Brain microvascular endothelial cell (primary cell): ENCODE measurements around the gene SAMD14.

ENCODE experiments used
- DNase-seq: peaks from one replicate; pipeline ENCODE4 v3.0.0-alpha.2; 2020
- H3K27ac ChIP-seq: fragments of 250-450 bp; sonication (Bioruptor Pico); 2 replicates; pipeline ENCODE4 v1.5.1; 2020; ENCODE audit warnings: mild to moderate bottlenecking, moderate library complexity
- H3K27me3 ChIP-seq: fragments of 250-450 bp; sonication (Bioruptor Pico); replicated peaks from 2 replicates; pipeline ENCODE4 v1.5.1; 2020; ENCODE audit warnings: mild to moderate bottlenecking
- H3K36me3 ChIP-seq: fragments of 250-450 bp; sonication (Bioruptor Pico); replicated peaks from 2 replicates; pipeline ENCODE4 v1.5.1; 2020; ENCODE audit warnings: mild to moderate bottlenecking
- H3K4me3 ChIP-seq: 2 replicates; pipeline ENCODE4 v1.5.1; 2011; ENCODE audit warnings: low read depth, mild to moderate bottlenecking, control low read depth, low read length, moderate library complexity
- CTCF ChIP-seq: IDR thresholded peaks from 2 replicates; pipeline ENCODE4 v1.5.1; 2011; ENCODE audit warnings: low read depth, mild to moderate bottlenecking, moderate library complexity, low read length, control low read depth, inconsistent platforms; ENCODE audit errors: missing control alignments
- in situ Hi-C: cut with HindIII; loops from 2 replicates; pipeline ENCODE4 v1.10.0; 2017; ENCODE audit warnings: low sequenced_read_pairs, low pct_ligation_motif_present

Gene SAMD14

GRCh38 chr17:50088952-50089825, 40.8 kb downstream of the SAMD14 start:
- Histone ChIP-seq H3K4me3 (no peak overlapping the region), H3K27ac (no peak overlapping the region), H3K27me3 (no peaks in the 10 kb centered on the region), H3K36me3 (peaks cover 61% of the 10 kb centered on the region)
- no peak for DNase-seq
- no peak for TF ChIP-seq CTCF
- in situ Hi-C loops = no loop called here

GRCh38 chr17:50087912-50088405, 42.0 kb downstream of the SAMD14 start:
- Histone ChIP-seq H3K4me3 (no peak overlapping the region), H3K27me3 (no peaks in the 10 kb centered on the region), H3K27ac (no peak overlapping the region), H3K36me3 (peaks cover 67% of the 10 kb centered on the region)
- no peak for TF ChIP-seq CTCF
- DNase-seq = no peak
- in situ Hi-C loops = no loop called here

GRCh38 chr17:50087246-50087911, 42.6 kb downstream of the SAMD14 start:
- in situ Hi-C loops = no loop called here
- H3K27ac ChIP-seq = no peak overlapping the region
- H3K27me3 ChIP-seq = no peaks in the 10 kb centered on the region
- H3K4me3 ChIP-seq = no peak overlapping the region
- peak; percentile 99 for TF ChIP-seq CTCF
- H3K36me3 ChIP-seq = peaks cover 73% of the 10 kb centered on the region
- DNase-seq = peak; percentile 71

GRCh38 chr17:50081757-50082156, 48.2 kb downstream of the SAMD14 start:
- in situ Hi-C loops = no loop called here
- H3K36me3 ChIP-seq = peaks cover 82% of the 10 kb centered on the region
- no peaks in the 10 kb centered on the region for H3K27me3 ChIP-seq
- TF ChIP-seq CTCF = no peak
- no peak for DNase-seq
- no peak overlapping the region for H3K27ac ChIP-seq
- no peak overlapping the region for H3K4me3 ChIP-seq

- Histone ChIP-seq H3K36me3 (peaks cover 88% of the 10 kb centered on the region), H3K27ac (no peak overlapping the region), H3K4me3 (no peak overlapping the region), H3K27me3 (no peaks in the 10 kb centered on the region)
- in situ Hi-C loops = no loop called here
- no peak for TF ChIP-seq CTCF
- DNase-seq = no peak
These were observed 49.1 kb downstream of the SAMD14 start for GRCh38 chr17:50080827-50081226.
